Urinary bladder (tissue), 4 donors: ENCODE data around the gene ANKFN1. TPM values are rescaled to one million over a fixed set of nuclear protein-coding genes. Genes with fewer than 3 reads are reported as not detected.
"Not testable (repeated sequence)": the region's sequence is repeated elsewhere in the genome, so short reads cannot be mapped to it uniquely, and the experiment has no call there.

Experiments
- DNase-seq: peaks from one replicate; pipeline ENCODE4 v3.0.0-alpha.2; 2015; ENCODE audit errors: extremely low spot score
- H3K27ac ChIP-seq: one replicate; pipeline ENCODE4 v1.5.1; 2013; ENCODE audit warnings: low read depth, mild to moderate bottlenecking, moderate library complexity
- H3K36me3 ChIP-seq: one replicate; pipeline ENCODE4 v1.6.1; 2013; ENCODE audit warnings: mild to moderate bottlenecking, moderate library complexity; ENCODE audit not compliant: insufficient read depth
- H3K4me1 ChIP-seq: one replicate; pipeline ENCODE4 v1.6.1; 2013; ENCODE audit warnings: mild to moderate bottlenecking, moderate library complexity; ENCODE audit not compliant: insufficient read depth
- H3K4me3 ChIP-seq: one replicate; pipeline ENCODE4 v1.5.1; 2013; ENCODE audit warnings: low read depth, low read length
- WGBS: extraction: QIAGEN DNeasy Blood & Tissue Kit; methylation state at CpG from one replicate; pipeline ENCODE4 v1.1.7; 2013; 5-methylcytosine and 5-hydroxymethylcytosine counted together
- polyA plus RNA-seq: library from polyadenylated mRNA; stranded (reverse); fragments of 200-250 nt; gene quantifications from one replicate; pipeline ENCODE4 v1.2.3, GENCODE V29; 2013
- total RNA-seq: library from RNA; depleted of rRNA; stranded (reverse); fragments of >200 nt; gene quantifications from one replicate; pipeline ENCODE4 v1.2.3, GENCODE V29; 2014
- donor health status: healthy with polysubstance abuse.
- donor health status: healthy.

Gene ANKFN1
- total and polyA plus RNA-seq, 2 donors: 1.1 to 8.0 TPM

DNA sequence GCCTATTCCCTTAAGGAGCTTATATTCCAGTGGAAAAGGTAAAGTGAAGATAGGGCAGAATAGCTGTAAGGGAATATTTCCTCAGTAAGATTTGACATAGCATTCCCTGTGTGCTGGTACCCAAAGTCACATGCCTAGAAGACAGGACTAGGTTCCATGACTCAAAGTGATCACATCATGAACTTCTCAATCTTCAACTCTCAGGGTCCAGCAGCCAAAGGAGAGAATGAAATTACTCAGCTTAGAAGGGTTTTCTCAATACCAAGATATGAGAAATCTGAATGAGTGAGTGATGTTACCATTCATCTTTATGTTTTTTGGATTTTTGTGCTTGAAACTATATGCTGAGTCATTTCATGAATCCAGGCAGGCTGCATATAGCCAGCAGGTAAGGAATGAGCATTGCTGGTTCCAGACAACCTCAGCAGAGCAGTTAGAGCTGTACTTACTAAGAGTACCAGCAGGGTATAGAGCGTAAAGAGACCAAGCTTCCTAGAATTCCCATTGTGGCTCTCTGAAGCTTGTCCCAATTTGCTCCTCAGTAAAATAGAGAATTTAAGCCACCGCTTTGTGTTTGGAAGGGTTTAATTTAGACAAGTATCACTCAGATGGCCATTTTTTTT, 91.1 kb downstream of the ANKFN1 start:
- Histone ChIP-seq H3K4me3 (no peak overlapping the region), H3K27ac (no peak overlapping the region), H3K4me1 (no peaks in the 10 kb centered on the region), H3K36me3 (no peaks in the 10 kb centered on the region)
- 93% methylated on average over 2 of the region's 2 CpGs for WGBS
- no peak for DNase-seq

DNA sequence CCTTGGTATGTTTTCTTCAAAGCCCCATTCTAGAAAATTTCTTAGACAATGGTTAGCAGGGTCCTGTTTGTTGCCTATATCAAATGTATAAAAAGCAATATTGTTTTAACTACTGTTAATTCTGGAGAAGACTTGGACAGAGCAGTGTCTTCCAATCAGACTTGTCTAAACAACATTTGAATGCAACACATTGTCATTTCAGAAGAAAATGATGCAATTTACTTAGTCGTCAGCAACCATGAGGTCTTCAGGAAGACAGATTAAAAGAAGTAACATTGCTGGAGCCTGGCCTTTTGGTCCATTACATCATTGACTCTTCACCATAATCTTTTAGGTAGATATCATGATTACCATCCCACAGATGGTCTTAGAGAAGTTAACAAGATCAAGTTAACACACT, 94.5 kb downstream of the ANKFN1 start:
- 85% methylated on average over 1 of the region's 1 CpG for WGBS
- Histone ChIP-seq H3K36me3 (no peaks in the 10 kb centered on the region), H3K27ac (no peak overlapping the region), H3K4me3 (no peak overlapping the region), H3K4me1 (no peaks in the 10 kb centered on the region)
- no peak for DNase-seq

DNA sequence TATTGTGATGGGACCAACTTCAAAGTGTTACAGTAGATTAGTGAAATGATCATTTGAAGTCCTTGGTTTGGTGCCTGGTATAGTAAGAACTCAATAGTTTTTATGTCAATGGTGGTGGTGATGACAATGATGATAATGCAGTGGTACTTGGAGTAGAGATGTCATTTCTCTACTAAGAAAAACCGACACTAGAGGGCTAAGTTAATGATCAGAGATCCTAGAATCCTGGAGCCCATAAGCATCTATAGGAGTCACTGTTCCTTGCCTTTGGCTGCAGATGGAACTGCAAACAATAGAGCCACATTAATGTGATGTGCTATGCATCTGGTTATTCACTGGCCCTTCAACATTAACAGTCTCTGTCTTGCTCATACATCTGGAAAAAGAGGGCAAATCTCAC, 103.8 kb downstream of the ANKFN1 start:
- H3K36me3 ChIP-seq: no peaks in the 10 kb centered on the region
- no peak for DNase-seq
- no peak overlapping the region for H3K4me3 ChIP-seq
- no peak overlapping the region for H3K27ac ChIP-seq
- H3K4me1 ChIP-seq: no peaks in the 10 kb centered on the region
- 60% methylated on average over 1 of the region's 1 CpG for WGBS

DNA sequence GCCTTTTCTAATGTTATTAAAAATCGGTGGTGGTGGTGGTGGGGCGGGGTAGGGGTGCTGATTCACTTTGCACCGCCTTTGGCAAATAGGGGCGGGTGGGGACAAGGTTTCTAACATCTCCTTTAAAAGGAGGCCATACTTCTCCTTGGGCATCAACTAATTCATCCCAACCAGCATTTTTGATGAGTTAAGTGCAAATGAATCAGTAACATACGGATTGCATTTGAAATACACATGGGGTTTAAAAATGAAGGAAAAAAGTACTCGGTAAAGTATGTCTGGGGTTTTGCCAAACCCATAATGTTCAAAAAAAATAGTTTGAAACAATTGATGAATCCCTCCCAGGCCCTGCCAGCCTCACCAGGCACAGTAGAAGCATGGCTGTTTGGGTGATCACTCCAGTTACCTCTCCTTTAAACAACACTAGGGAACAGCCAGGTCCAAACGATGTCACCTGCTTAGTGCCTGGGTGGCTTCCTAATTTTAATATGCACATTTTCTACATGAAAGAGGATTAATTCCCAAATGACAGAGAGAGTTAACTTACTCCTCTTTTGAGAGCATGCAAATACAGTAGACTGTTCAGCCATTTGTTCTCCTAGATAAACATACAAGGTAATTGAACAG, 107.2 kb downstream of the ANKFN1 start:
- DNase-seq: no peak
- Histone ChIP-seq H3K36me3 (no peaks in the 10 kb centered on the region), H3K27ac (no peak overlapping the region), H3K4me3 (no peak overlapping the region), H3K4me1 (no peaks in the 10 kb centered on the region)
- WGBS: 81% methylated on average over 7 of the region's 7 CpGs

DNA sequence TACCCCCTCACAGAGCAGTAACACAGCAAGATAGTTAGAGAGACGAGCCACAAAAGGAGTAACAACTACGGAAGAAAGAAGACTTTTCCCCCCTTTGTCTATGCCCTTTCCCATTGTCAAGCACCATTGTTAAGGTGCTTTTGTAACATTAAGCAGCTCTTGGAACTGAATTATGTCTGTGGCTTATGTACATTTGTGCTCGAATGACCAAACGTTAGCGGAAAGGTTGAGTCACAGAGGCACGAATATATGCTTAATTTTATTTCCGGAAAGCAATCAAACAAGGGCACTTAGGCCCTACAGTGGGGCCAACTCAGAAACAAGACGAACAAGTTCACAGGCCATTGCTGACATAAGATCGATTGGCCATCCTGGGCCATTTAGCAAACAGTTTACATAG, 109.5 kb downstream of the ANKFN1 start:
- Histone ChIP-seq H3K4me1 (no peaks in the 10 kb centered on the region), H3K27ac (no peak overlapping the region), H3K4me3 (no peak overlapping the region), H3K36me3 (no peaks in the 10 kb centered on the region)
- 80% methylated on average over 9 of the region's 9 CpGs for WGBS
- DNase-seq: no peak

DNA sequence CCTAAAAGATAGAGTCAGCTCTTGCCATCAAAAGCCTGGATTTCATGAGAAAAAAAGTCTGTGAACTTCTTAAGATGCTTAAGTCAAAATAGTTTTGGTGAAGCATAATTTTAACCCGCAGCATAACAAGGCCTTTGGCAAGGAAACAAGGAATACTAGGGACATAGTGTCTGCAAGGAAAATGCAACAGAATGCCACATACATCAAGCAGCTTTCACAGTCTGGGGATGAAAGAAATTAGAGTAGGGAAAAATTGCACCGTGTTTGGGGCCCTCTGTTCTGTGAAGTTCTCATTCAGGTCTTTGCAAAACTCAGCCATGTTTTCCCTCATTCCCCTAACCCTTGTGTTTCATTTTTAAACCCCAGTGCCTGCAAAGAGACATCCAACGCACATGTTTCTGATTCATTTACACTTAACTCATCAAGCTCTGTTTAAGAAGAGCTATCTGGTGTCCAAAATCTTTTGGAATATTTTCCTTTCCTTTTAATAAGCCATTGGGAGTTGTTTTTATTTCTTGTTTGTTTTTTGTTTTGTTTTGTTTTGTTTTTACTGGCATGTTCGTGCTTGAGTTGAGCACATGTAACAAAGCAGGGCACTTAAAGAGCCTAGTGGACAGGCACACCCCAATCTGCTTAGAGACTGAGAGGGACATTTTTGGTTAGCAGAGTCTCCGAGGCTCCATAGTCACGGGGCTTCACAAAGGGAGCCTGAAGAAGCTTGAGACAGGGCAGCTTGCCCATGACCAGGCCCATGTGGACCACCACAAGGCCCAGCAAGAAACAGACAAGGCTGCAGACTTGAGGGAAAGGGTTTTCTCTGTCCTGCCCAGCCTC, 116.5 kb downstream of the ANKFN1 start:
- 54% methylated on average over 6 of the region's 6 CpGs for WGBS

DNA sequence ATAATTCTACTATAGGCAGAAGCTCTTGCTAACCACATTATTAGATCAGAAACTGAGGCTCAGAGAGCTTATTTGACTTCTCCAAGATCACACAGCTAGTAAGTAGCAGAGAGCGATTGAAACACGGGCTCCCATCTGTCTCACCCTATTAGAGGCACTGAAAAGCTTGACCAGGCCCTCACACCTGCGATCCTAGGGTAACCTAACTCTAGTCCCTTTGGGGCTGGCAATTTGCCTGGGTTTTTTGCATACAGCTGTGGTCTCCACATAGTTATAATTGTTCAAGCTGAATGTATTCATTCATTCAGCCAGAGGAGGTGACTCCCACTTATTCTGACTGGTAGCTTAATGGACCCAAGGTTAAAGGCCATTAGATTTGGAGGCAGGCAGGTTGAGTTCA, 121.2 kb downstream of the ANKFN1 start:
- no peak overlapping the region for H3K4me3 ChIP-seq
- no peak overlapping the region for H3K27ac ChIP-seq
- WGBS: 97% methylated on average over 3 of the region's 3 CpGs
- DNase-seq: no peak
- H3K4me1 ChIP-seq: no peaks in the 10 kb centered on the region
- no peaks in the 10 kb centered on the region for H3K36me3 ChIP-seq

More for the DNA sequence above, 116.5 kb downstream of the ANKFN1 start:
- no peak for DNase-seq
- Histone ChIP-seq H3K4me1 (no peaks in the 10 kb centered on the region), H3K36me3 (no peaks in the 10 kb centered on the region), H3K27ac (peak overlapping the region; percentile 65), H3K4me3 (no peak overlapping the region)

DNA sequence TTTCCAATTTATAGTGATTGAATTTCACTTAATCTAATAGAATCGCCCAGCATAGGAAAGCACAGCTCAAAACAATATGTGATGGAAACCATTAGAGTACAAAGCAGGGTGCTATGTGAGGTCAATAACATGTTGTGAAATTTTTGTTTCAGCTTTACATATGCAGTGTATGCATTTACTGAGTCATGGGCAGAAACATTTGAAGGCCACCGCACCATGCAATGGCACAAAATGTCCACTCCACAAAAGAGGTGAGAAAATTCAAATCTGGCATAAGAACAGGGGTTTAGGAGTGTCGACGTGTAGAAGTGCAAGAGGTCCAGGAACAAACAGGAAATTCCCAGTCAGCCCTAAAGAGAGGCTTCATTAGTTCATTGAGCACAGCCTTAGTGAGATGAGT, 131.2 kb downstream of the ANKFN1 start:
- no peaks in the 10 kb centered on the region for H3K4me1 ChIP-seq
- 77% methylated on average over 4 of the region's 4 CpGs for WGBS
- DNase-seq: no peak
- no peak overlapping the region for H3K4me3 ChIP-seq
- no peaks in the 10 kb centered on the region for H3K36me3 ChIP-seq
- no peak overlapping the region for H3K27ac ChIP-seq

DNA sequence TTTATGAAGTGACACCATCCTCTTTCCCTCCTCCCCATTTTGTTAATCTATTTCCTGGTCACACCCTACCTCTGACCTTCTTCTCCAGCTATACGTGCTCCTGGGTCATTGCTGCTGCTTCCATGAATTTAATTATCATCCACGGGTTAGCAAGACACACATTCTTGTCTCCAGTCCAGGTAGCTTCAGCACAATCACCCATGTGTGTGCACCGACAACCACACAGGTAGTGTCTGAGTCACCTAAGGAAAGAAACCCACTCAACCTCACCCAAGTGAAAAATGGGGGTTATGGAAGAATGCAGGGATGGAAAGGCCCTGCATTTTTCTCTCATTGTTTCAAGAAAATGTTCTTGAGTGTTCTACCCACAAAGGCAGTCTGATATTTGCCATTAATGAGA, 135.5 kb downstream of the ANKFN1 start:
- H3K36me3 ChIP-seq, DNase-seq, H3K27ac ChIP-seq, H3K4me3 ChIP-seq, H3K4me1 ChIP-seq: not testable (repeated sequence)
- 79% methylated on average over 3 of the region's 3 CpGs for WGBS

DNA sequence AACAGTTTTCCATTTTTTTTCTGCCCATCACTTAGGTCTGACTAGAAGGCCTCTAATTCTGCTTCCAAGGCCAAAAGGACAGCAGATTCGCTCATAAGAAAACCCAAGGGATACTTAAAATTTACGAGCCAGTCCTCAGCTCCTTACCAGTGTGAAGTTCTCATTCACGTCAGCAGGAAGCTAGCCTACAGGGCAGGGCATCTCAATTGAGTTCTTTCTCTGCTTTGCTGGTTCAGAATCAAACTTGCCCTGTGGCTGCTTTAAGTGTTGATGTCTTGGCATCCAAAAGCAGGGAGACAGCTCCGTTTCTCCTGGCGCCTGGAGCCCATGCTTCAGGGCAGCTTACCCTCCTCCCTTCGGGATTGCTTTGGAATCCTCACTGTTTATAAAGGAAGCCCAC, 136.0 kb downstream of the ANKFN1 start:
- no peak for DNase-seq
- H3K36me3 ChIP-seq: no peaks in the 10 kb centered on the region
- no peaks in the 10 kb centered on the region for H3K4me1 ChIP-seq
- WGBS: 65% methylated on average over 6 of the region's 6 CpGs
- no peak overlapping the region for H3K27ac ChIP-seq
- no peak overlapping the region for H3K4me3 ChIP-seq

DNA sequence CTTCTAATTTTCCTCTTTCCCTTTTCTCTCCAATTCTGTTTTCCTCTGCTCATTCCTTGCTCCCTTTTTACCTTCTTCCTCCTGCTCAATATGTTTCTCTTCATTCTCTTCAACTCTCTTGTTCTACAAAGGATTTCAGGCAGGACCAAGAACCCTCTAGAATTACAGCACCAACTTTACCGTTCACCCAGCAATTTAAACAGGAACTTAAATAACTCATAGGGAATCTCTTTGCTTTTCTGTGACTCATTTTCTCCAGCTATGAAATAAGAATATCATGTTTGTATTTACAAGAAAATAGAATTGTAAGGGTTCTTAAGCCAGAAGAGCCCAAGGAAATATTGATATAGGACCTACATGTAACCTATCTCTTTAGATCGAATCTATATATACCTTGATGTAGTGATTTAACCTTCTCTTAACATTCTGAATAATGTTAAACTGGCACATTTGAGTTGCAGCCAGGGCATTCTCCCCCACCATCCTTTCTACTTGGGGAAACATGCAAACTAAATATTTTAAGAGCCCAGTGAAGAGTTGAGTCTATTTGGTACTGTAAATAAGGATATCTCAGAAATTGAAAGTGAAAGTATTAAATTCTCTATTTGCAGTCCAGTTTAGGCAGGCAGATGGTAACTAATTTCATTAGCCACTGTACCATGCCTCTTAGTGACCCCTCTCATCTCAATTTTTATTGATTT, 137.0 kb downstream of the ANKFN1 start:
- H3K27ac ChIP-seq: no peak overlapping the region
- DNase-seq: no peak
- H3K36me3 ChIP-seq: no peaks in the 10 kb centered on the region
- H3K4me3 ChIP-seq: no peak overlapping the region
- WGBS: 86% methylated on average over 2 of the region's 2 CpGs
- no peaks in the 10 kb centered on the region for H3K4me1 ChIP-seq

DNA sequence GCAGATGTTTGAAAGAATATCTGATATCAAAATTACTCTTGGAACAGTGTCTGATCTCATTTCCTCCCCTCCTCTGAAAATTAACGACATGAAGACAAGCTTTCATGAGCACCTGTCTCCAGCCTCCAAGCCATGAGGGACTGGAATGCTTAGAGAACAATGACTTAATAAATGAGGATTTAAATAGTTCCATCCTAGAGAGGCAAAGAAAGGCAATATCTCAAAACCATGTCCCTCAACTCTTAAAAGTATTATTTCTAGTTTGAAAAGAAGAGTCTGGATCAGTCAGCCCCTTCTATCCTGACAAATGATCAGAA, 137.5 kb downstream of the ANKFN1 start:
- H3K4me3 ChIP-seq: no peak overlapping the region
- DNase-seq: no peak
- WGBS: 35% methylated on average over 1 of the region's 1 CpG

DNA sequence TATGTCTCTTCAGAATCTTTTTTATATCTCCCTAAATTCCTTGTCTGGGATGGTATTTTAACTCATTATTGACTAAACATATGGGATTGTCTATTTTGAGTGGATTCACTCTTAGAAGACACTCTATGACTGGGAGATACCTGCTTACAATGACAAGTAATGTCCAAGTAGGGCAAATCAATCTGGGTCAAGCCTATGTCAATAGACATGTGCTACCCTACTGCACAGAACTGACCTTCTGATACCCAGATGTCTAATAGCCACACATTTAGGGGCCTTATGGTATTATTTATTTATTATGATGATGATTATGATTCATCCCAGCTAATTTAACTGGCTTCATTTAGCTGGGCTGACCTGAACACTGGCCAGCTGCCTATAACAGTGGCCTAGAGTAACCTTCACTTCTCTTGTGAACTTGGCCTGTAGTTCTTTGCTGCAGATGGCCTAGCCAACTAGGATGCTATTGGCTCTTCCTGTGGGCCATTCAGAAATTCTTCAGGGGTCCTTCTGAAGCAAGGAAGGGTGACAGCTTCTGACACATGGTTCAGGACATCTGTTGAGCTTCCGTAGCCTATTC, 138.0 kb downstream of the ANKFN1 start:
- H3K4me3 ChIP-seq: no peak overlapping the region
- 93% methylated on average over 1 of the region's 1 CpG for WGBS
- H3K4me1 ChIP-seq: no peaks in the 10 kb centered on the region
- DNase-seq: no peak
- H3K27ac ChIP-seq: no peak overlapping the region
- H3K36me3 ChIP-seq: no peaks in the 10 kb centered on the region

More for the DNA sequence above, 137.5 kb downstream of the ANKFN1 start:
- no peaks in the 10 kb centered on the region for H3K36me3 ChIP-seq
- H3K4me1 ChIP-seq: no peaks in the 10 kb centered on the region
- H3K27ac ChIP-seq: no peak overlapping the region
